Lower leg skin (tissue), 3 donors: Measurements from ENCODE around the gene GPATCH4.

Experiments
- POLR2A ChIP-seq, 2 donors: fragments of 450-650 bp; IDR thresholded peaks; one replicate each; pipeline ENCODE4 v1.6.1; 2016 to 2017; ENCODE audit warnings: antibody characterized with exemption in 2 of 2, mild to moderate bottlenecking in 1 of 2, moderate library complexity in 1 of 2
- TF ChIP-seq, protein P1 (sequence below), 3 donors: fragments of 450-650 bp; IDR thresholded peaks; one replicate each; pipeline ENCODE4 v1.5.1; 2016; ENCODE audit warnings: antibody characterized with exemption in 3 of 3, mild to moderate bottlenecking in 3 of 3, moderate library complexity in 2 of 3

DNA sequence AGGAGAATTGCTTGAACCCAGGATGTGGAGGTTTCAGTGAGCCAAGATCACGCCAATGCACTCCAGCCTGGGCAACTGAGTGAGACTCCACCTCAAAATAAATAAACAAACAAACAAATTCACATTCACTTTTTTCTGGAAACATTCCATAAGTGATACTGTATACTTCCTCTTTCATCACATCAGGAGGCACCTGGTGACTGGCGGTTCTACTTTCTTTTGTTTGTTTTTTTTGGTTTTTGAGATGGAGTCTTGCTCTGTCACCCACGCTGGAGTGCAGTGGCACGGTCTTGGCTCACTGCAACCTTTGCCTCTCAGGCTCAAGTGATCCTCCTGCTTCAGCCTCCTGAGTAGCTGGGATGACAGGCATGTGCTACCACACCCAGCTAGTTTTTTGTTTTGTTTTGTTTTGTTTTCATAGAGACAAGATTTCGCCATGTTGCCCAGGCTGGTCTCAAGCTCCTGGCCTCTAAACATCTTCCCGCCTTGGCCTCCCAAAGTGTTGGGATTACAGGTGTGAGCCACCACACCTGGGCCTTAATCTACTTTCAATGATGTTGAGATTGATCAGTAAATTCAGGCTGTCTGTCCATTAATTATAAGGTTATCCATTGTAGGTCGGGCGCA lies 28.7 kb upstream of the GPATCH4 start:
- TF ChIP-seq POLR2A (IDR thresholded peaks at IDR 0.05) = no peak
- TF ChIP-seq, protein P1, sequence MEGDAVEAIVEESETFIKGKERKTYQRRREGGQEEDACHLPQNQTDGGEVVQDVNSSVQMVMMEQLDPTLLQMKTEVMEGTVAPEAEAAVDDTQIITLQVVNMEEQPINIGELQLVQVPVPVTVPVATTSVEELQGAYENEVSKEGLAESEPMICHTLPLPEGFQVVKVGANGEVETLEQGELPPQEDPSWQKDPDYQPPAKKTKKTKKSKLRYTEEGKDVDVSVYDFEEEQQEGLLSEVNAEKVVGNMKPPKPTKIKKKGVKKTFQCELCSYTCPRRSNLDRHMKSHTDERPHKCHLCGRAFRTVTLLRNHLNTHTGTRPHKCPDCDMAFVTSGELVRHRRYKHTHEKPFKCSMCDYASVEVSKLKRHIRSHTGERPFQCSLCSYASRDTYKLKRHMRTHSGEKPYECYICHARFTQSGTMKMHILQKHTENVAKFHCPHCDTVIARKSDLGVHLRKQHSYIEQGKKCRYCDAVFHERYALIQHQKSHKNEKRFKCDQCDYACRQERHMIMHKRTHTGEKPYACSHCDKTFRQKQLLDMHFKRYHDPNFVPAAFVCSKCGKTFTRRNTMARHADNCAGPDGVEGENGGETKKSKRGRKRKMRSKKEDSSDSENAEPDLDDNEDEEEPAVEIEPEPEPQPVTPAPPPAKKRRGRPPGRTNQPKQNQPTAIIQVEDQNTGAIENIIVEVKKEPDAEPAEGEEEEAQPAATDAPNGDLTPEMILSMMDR (IDR thresholded peaks at IDR 0.05) = no peak
